EL (cell line): ENCODE results near the gene FADS3.

Source experiments
- DNase-seq: peaks from one replicate; pipeline ENCODE4 v3.0.0-alpha.2; 2016

Gene FADS3

GRCh38 chr11:61854206-61854895 is 37.0 kb downstream of the FADS3 start:
- no peak for DNase-seq

GRCh38 chr11:61853698-61854169 is 37.6 kb downstream of the FADS3 start:
- DNase-seq, result no peak

GRCh38 chr11:61851900-61852295 is 39.4 kb downstream of the FADS3 start:
- no peak for DNase-seq

GRCh38 chr11:61851113-61851899 is 40.0 kb downstream of the FADS3 start:
- no peak for DNase-seq

- no peak for DNase-seq
Measured at GRCh38 chr11:61850687-61851086, 40.7 kb downstream of the FADS3 start.

- no peak for DNase-seq
Measured at GRCh38 chr11:61848631-61849030, 42.7 kb downstream of the FADS3 start.

GRCh38 chr11:61847914-61848581 is 43.3 kb downstream of the FADS3 start:
- no peak for DNase-seq

GRCh38 chr11:61846362-61847020 is 44.9 kb downstream of the FADS3 start:
- no peak for DNase-seq

GRCh38 chr11:61844909-61845565 is 46.3 kb downstream of the FADS3 start:
- DNase-seq, result no peak

GRCh38 chr11:61842528-61842820 is 48.9 kb downstream of the FADS3 start:
- no peak for DNase-seq

GRCh38 chr11:61841636-61842527 is 49.5 kb downstream of the FADS3 start:
- DNase-seq, result no peak

GRCh38 chr11:61840371-61840770 is 51.0 kb downstream of the FADS3 start:
- DNase-seq, result no peak

- DNase-seq, result no peak
Measured at GRCh38 chr11:61839742-61840141, 51.6 kb downstream of the FADS3 start.

GRCh38 chr11:61838921-61839320 is 52.4 kb downstream of the FADS3 start:
- no peak for DNase-seq

GRCh38 chr11:61838501-61838900 is 52.8 kb downstream of the FADS3 start:
- no peak for DNase-seq

GRCh38 chr11:61837411-61838005 is 53.8 kb downstream of the FADS3 start:
- no peak for DNase-seq

- DNase-seq, result no peak
Measured at GRCh38 chr11:61836193-61836592, 55.2 kb downstream of the FADS3 start.

- DNase-seq, result peak; percentile 38
Measured at GRCh38 chr11:61834278-61835048, 56.9 kb downstream of the FADS3 start.

GRCh38 chr11:61833926-61834277 is 57.4 kb downstream of the FADS3 start:
- DNase-seq, result no peak

- no peak for DNase-seq
Measured at GRCh38 chr11:61833471-61833870, 57.9 kb downstream of the FADS3 start.

- DNase-seq, result no peak
Measured at GRCh38 chr11:61832754-61833153, 58.6 kb downstream of the FADS3 start.
